HEK293 (cell line): Measurements from ENCODE around the gene TBC1D24.

ENCODE experiments used
- CTCF ChIA-PET: fragments of 350-600 bp; formaldehyde crosslinking; extraction: SDS; loops from one replicate; lab custom pipeline; 2021; ENCODE audit warnings: antibody characterized with exemption; lab: Yijun Ruan, JAX
- POLR2A ChIA-PET: fragments of 300-600 bp; formaldehyde crosslinking; extraction: SDS; loops from one replicate; lab custom pipeline; 2020; ENCODE audit warnings: antibody characterized with exemption, inconsistent platforms; lab: Yijun Ruan, JAX
- H3K27ac ChIP-seq: fragments of 200-500 bp; sonication (Bioruptor generic); 2 replicates; pipeline ENCODE4 v1.5.1; 2014; ENCODE audit warnings: low read depth, low read length, control low read depth, inconsistent platforms; ENCODE audit errors: extremely low read depth
- H3K36me3 ChIP-seq, 2 experiments: fragments of 200-500 bp in 1 of 2; sonication (Bioruptor generic) in 1 of 2; 1 replicate in 1 of 2; 2 replicates in 1 of 2; pipeline ENCODE4 v1.5.1; 2014 to 2017; ENCODE audit warnings: inconsistent platforms in 2 of 2, low read length in 2 of 2; ENCODE audit not compliant: control insufficient read depth in 2 of 2, insufficient read depth in 1 of 2
- H3K4me1 ChIP-seq: fragments of 200-500 bp; sonication (Bioruptor generic); 2 replicates; pipeline ENCODE4 v1.5.1; 2014; ENCODE audit warnings: mild to moderate bottlenecking, low read length, inconsistent platforms; ENCODE audit not compliant: control insufficient read depth, insufficient read depth
- H3K4me3 ChIP-seq: 2 replicates; pipeline ENCODE4 v1.5.1; 2011; ENCODE audit warnings: low read depth, mild to moderate bottlenecking, control low read depth, low read length, moderate library complexity
- H3K9me3 ChIP-seq: fragments of 200-500 bp; sonication (Bioruptor generic); 2 replicates; pipeline ENCODE4 v1.5.1; 2014; ENCODE audit warnings: low read depth, low read length, inconsistent platforms; ENCODE audit not compliant: control insufficient read depth, insufficient read depth
- BCL6B ChIP-seq: fragments of 450-650 bp; formaldehyde crosslinking; IDR thresholded peaks from 2 replicates; pipeline ENCODE4 v1.5.1; 2017; ENCODE audit warnings: missing biosample characterization, missing genetic modification characterization
- PRDM1 ChIP-seq: fragments of 450-650 bp; formaldehyde crosslinking; IDR thresholded peaks from 2 replicates; pipeline ENCODE4; 2016; ENCODE audit warnings: missing biosample characterization, missing genetic modification characterization
- PRDM4 ChIP-seq: fragments of 450-650 bp; formaldehyde crosslinking; IDR thresholded peaks from 2 replicates; pipeline ENCODE4 v1.5.1; 2017; ENCODE audit warnings: missing biosample characterization, missing genetic modification characterization
- REPIN1 ChIP-seq: fragments of 450-650 bp; formaldehyde crosslinking; IDR thresholded peaks from 2 replicates; pipeline ENCODE4 v1.5.1; 2017; ENCODE audit warnings: missing biosample characterization, missing genetic modification characterization, low read depth
- TRIM28 ChIP-seq: IDR thresholded peaks from 2 replicates; pipeline ENCODE4 v1.6.1; 2011; ENCODE audit warnings: low read length, control low read depth, borderline replicate concordance
- ZBTB20 ChIP-seq: fragments of 450-650 bp; formaldehyde crosslinking; IDR thresholded peaks from 2 replicates; pipeline ENCODE4 v1.5.1; 2016; ENCODE audit warnings: missing biosample characterization, missing genetic modification characterization
- ZFHX2 ChIP-seq: fragments of 450-650 bp; formaldehyde crosslinking; conservative IDR thresholded peaks from 2 replicates; pipeline ENCODE4 v1.5.1; 2016; ENCODE audit warnings: missing biosample characterization, missing genetic modification characterization
- ZFP41 ChIP-seq: fragments of 450-650 bp; formaldehyde crosslinking; IDR thresholded peaks from 2 replicates; pipeline ENCODE4 v1.5.1; 2016; ENCODE audit warnings: missing biosample characterization, missing genetic modification characterization, borderline replicate concordance
- ZNF214 ChIP-seq: fragments of 450-650 bp; formaldehyde crosslinking; IDR thresholded peaks from 2 replicates; pipeline ENCODE4 v1.5.1; 2017; ENCODE audit warnings: missing biosample characterization, mild to moderate bottlenecking, missing genetic modification characterization, borderline replicate concordance
- ZNF311 ChIP-seq: fragments of 450-650 bp; formaldehyde crosslinking; IDR thresholded peaks from 2 replicates; pipeline ENCODE4 v1.5.1; 2017; ENCODE audit warnings: missing biosample characterization, missing genetic modification characterization, borderline replicate concordance
- ZNF324 ChIP-seq: fragments of 450-650 bp; formaldehyde crosslinking; IDR thresholded peaks from 2 replicates; pipeline ENCODE4 v1.5.1; 2016; ENCODE audit warnings: missing biosample characterization, missing genetic modification characterization
- ZNF37A ChIP-seq: fragments of 450-650 bp; IDR thresholded peaks from 2 replicates; pipeline ENCODE4 v1.5.1; 2018; ENCODE audit warnings: missing biosample characterization, missing genetic modification characterization
- ZNF426 ChIP-seq: fragments of 450-650 bp; formaldehyde crosslinking; IDR thresholded peaks from 2 replicates; pipeline ENCODE4 v1.5.1; 2017; ENCODE audit warnings: missing biosample characterization, missing genetic modification characterization, mild to moderate bottlenecking, inconsistent platforms, moderate library complexity
- ZNF571 ChIP-seq: fragments of 450-650 bp; formaldehyde crosslinking; IDR thresholded peaks from 2 replicates; pipeline ENCODE4 v1.5.0; 2017; ENCODE audit warnings: missing biosample characterization, missing genetic modification characterization
- TF ChIP-seq, protein P1 (sequence below): fragments of 450-650 bp; formaldehyde crosslinking; IDR thresholded peaks from 2 replicates; pipeline ENCODE4 v1.5.1; 2016; ENCODE audit warnings: missing biosample characterization, missing genetic modification characterization
- TF ChIP-seq, protein P2 (sequence below): fragments of 450-650 bp; formaldehyde crosslinking; IDR thresholded peaks from 2 replicates; pipeline ENCODE4 v1.5.1; 2016; ENCODE audit warnings: missing biosample characterization, missing genetic modification characterization, borderline replicate concordance
- TF ChIP-seq, protein P3 (sequence below): fragments of 450-650 bp; formaldehyde crosslinking; IDR thresholded peaks from 2 replicates; pipeline ENCODE4 v1.5.1; 2017; ENCODE audit warnings: missing biosample characterization, mild to moderate bottlenecking, missing genetic modification characterization, moderate library complexity
- TF ChIP-seq, protein P4 (sequence below): fragments of 450-650 bp; formaldehyde crosslinking; IDR thresholded peaks from 2 replicates; pipeline ENCODE4 v1.5.1; 2017; ENCODE audit warnings: missing biosample characterization, missing genetic modification characterization

Gene TBC1D24

GRCh38 chr16:2531696-2532493 is 57.0 kb downstream of the TBC1D24 start (continued):
- no peak for TF ChIP-seq BCL6B
- TF ChIP-seq, protein P1, sequence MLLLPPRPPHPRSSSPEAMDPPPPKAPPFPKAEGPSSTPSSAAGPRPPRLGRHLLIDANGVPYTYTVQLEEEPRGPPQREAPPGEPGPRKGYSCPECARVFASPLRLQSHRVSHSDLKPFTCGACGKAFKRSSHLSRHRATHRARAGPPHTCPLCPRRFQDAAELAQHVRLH (tag by site-specific recombination), result no peak
- TF ChIP-seq ZFP41 (tag by site-specific recombination), result no peak
- no peak for TF ChIP-seq ZNF324 (tag by site-specific recombination)
- no peak for TF ChIP-seq TRIM28
- TF ChIP-seq, protein P2, sequence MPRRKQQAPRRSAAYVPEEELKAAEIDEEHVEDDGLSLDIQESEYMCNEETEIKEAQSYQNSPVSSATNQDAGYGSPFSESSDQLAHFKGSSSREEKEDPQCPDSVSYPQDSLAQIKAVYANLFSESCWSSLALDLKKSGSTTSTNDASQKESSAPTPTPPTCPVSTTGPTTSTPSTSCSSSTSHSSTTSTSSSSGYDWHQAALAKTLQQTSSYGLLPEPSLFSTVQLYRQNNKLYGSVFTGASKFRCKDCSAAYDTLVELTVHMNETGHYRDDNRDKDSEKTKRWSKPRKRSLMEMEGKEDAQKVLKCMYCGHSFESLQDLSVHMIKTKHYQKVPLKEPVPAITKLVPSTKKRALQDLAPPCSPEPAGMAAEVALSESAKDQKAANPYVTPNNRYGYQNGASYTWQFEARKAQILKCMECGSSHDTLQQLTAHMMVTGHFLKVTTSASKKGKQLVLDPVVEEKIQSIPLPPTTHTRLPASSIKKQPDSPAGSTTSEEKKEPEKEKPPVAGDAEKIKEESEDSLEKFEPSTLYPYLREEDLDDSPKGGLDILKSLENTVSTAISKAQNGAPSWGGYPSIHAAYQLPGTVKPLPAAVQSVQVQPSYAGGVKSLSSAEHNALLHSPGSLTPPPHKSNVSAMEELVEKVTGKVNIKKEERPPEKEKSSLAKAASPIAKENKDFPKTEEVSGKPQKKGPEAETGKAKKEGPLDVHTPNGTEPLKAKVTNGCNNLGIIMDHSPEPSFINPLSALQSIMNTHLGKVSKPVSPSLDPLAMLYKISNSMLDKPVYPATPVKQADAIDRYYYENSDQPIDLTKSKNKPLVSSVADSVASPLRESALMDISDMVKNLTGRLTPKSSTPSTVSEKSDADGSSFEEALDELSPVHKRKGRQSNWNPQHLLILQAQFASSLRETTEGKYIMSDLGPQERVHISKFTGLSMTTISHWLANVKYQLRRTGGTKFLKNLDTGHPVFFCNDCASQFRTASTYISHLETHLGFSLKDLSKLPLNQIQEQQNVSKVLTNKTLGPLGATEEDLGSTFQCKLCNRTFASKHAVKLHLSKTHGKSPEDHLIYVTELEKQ (tag by site-specific recombination), result no peak
- TF ChIP-seq ZNF571 (tag by site-specific recombination), result no peak
- TF ChIP-seq ZNF426 (tag by site-specific recombination), result no peak
- TF ChIP-seq ZNF214 (tag by site-specific recombination), result no peak
- no peak for TF ChIP-seq PRDM1 (tag by site-specific recombination)

GRCh38 chr16:2532494-2533141 is 57.7 kb downstream of the TBC1D24 start:
- peaks cover 3% of the 10 kb centered on the region; the same call in 1 of the 2 replicates for H3K4me1 ChIP-seq
- POLR2A ChIA-PET, result interaction anchor here (0.8 to 3.6 kb wide), 7 partner anchors 13 to 378 kb away, joined by 3 to 25 read pairs (median 4); partner anchors contain the start of genes AMDHD2, ATP6V0C, DNASE1L2 and ECI1
- H3K4me3 ChIP-seq, result peak overlapping the region; percentile 44
- no peaks in the 10 kb centered on the region for H3K9me3 ChIP-seq
- H3K27ac ChIP-seq, result peak overlapping the region; percentile 28; the same call in 1 of the 2 replicates
- CTCF ChIA-PET, result interaction anchor here (0.5 kb wide), 1 partner anchor 8 kb away, joined by 3 read pairs; no protein-coding TSS in a partner anchor
- H3K36me3 ChIP-seq, result peaks cover 0 to 34% of the 10 kb centered on the region in 2 experiments; a peak in 1 of 3 replicates
- TF ChIP-seq, protein P3, sequence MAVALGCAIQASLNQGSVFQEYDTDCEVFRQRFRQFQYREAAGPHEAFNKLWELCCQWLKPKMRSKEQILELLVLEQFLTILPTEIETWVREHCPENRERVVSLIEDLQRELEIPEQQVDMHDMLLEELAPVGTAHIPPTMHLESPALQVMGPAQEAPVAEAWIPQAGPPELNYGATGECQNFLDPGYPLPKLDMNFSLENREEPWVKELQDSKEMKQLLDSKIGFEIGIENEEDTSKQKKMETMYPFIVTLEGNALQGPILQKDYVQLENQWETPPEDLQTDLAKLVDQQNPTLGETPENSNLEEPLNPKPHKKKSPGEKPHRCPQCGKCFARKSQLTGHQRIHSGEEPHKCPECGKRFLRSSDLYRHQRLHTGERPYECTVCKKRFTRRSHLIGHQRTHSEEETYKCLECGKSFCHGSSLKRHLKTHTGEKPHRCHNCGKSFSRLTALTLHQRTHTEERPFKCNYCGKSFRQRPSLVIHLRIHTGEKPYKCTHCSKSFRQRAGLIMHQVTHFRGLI, result no peak
- TF ChIP-seq, protein P4, sequence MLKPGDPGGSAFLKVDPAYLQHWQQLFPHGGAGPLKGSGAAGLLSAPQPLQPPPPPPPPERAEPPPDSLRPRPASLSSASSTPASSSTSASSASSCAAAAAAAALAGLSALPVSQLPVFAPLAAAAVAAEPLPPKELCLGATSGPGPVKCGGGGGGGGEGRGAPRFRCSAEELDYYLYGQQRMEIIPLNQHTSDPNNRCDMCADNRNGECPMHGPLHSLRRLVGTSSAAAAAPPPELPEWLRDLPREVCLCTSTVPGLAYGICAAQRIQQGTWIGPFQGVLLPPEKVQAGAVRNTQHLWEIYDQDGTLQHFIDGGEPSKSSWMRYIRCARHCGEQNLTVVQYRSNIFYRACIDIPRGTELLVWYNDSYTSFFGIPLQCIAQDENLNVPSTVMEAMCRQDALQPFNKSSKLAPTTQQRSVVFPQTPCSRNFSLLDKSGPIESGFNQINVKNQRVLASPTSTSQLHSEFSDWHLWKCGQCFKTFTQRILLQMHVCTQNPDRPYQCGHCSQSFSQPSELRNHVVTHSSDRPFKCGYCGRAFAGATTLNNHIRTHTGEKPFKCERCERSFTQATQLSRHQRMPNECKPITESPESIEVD (tag by site-specific recombination), result no peak
- no peak for TF ChIP-seq PRDM4
- no peak for TF ChIP-seq REPIN1 (tag by site-specific recombination)
- TF ChIP-seq ZFHX2 (tag by site-specific recombination), result 0 out of 2 replicates have a peak, but pooled peaks have one; percentile 39
- no peak for TF ChIP-seq ZNF37A (tag by site-specific recombination)
- TF ChIP-seq ZNF311 (tag by site-specific recombination), result no peak
- TF ChIP-seq ZBTB20 (tag by site-specific recombination), result peak; percentile 29; the same call in 1 of the 2 replicates
